ENCODE data around the gene RPL19.
"Not testable (repeated sequence)": the region's sequence is repeated elsewhere in the genome, so short reads cannot be mapped to it uniquely, and the experiment has no call there.

Gene RPL19

GRCh38 chr17:39240631-39241030 is 40.5 kb downstream of the RPL19 start:
- no peak for TF ChIP-seq ZFX (IDR thresholded peaks at IDR 0.05)
- no peak for TF ChIP-seq CTCF (conservative IDR thresholded peaks at IDR 0.05)
- no peak overlapping the region for H3K27ac ChIP-seq

- TF ChIP-seq CTCF (conservative IDR thresholded peaks at IDR 0.05) (no peak), ZFX (IDR thresholded peaks at IDR 0.05) (no peak)
- H3K27ac ChIP-seq, result no peak overlapping the region
Measured at GRCh38 chr17:39243155-39243554, 43.1 kb downstream of the RPL19 start.

- H3K27ac ChIP-seq, result no peak overlapping the region
- TF ChIP-seq CTCF (conservative IDR thresholded peaks at IDR 0.05) (no peak), ZFX (IDR thresholded peaks at IDR 0.05) (no peak)
Measured at GRCh38 chr17:39244016-39244599, 44.0 kb downstream of the RPL19 start.

GRCh38 chr17:39244600-39245570 is 44.8 kb downstream of the RPL19 start:
- no peak overlapping the region for H3K27ac ChIP-seq

GRCh38 chr17:39246274-39246673 is 46.2 kb downstream of the RPL19 start:
- no peak; the same call in 1 of the 2 replicates for TF ChIP-seq CTCF (conservative IDR thresholded peaks at IDR 0.05)
- TF ChIP-seq ZFX (IDR thresholded peaks at IDR 0.05), result no peak
- no peak overlapping the region for H3K27ac ChIP-seq

More at GRCh38 chr17:39244600-39245570, 44.8 kb downstream of the RPL19 start:
- peak; percentile 96 for TF ChIP-seq CTCF (conservative IDR thresholded peaks at IDR 0.05)
- TF ChIP-seq ZFX (IDR thresholded peaks at IDR 0.05), result no peak

- not testable (repeated sequence) for H3K27ac ChIP-seq
Measured at GRCh38 chr17:39250076-39250475, 50.0 kb downstream of the RPL19 start.

- TF ChIP-seq CTCF (conservative IDR thresholded peaks at IDR 0.05) (no peak), ZFX (IDR thresholded peaks at IDR 0.05) (no peak)
Measured at GRCh38 chr17:39251997-39252396, 51.9 kb downstream of the RPL19 start.

More at GRCh38 chr17:39251997-39252396, 51.9 kb downstream of the RPL19 start:
- no peak overlapping the region for H3K27ac ChIP-seq
